ENCODE data around the gene TOP2B.

TOP2B gene

GRCh38 chr3:25610779-25611178 is 53.9 kb downstream of the TOP2B start:
- DNase-seq, result no peak

DNA sequence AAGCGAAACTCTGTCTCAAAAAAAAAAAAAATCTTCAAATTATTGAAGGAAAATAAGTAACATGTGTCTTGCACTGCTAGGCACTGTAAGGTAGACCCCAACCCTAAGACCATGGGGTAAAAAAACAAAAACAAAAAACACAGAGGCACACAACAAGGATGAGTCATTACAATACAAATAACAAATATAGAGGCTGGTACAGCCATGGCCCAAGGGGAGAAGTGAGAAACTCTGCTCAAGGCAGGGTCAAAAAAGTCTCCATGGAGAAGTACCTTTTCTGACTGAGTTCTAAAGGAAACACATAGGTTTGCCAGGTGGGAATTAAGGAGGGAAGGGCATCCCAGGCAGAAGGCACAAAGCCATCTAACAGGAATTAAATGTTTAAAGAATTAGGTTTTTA is 54.5 kb downstream of the TOP2B start:
- no peak for DNase-seq

DNA sequence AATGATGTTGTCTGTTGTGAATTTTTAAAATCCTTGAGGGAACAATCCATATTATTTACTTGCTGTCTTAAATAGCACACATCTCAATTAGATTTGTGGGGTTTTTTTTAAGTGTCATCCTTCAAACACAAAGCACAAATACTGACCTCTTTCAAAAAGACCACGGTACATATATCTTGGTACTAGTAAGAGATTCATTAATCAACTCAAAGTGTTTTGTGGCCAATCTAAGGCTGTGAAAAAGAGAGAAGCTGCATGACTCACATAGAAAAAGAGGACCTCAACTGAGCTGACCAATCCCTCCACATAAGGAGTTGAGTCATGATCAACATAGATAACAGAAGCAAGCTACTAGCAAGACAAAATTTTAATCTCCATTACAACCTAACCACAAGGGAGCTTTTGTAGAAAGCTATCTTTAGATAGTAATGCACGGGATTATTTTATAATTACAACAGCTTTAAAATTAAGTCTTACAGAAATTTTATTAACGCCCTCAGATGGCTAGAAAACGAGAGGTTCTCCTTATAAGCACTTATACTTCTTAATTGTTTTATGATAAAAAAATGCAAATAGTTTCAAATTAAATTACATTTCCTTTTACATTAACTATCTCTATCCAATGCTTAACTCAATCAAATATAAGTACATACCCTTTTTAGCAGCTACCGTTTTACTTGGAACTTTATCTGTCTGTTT is 60.5 kb downstream of the TOP2B start:
- DNase-seq, result peak; percentile 69 to 89 (median 89)

DNA sequence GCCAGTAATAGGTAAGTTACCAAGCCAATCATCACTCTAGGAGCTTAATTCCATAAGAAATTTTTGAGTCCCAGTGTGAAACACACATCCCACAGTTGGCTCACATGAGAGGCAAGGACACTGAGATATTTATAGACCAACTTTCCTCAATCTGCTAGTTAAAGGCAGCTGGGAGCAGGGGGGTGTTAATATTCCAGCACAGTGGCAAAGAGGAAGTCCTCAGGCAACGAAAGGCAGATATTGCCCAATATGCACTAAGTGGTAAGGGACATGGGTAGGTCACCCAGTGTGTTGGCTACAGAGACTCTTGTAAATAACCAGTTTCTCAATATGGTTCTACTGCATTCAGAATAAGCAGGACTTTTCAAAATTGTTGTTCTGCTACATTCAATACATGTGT is 61.0 kb downstream of the TOP2B start:
- peak; percentile 76 to 83 (median 82) for DNase-seq

GRCh38 chr3:25597535-25598101 is 67.1 kb downstream of the TOP2B start:
- DNase-seq, result no peak

- DNase-seq, result peak; percentile 43 to 68 (median 61)
These were observed 70.7 kb downstream of the TOP2B start for GRCh38 chr3:25594007-25594502.

GRCh38 chr3:25593001-25593400 is 71.7 kb downstream of the TOP2B start:
- no peak for DNase-seq

DNA sequence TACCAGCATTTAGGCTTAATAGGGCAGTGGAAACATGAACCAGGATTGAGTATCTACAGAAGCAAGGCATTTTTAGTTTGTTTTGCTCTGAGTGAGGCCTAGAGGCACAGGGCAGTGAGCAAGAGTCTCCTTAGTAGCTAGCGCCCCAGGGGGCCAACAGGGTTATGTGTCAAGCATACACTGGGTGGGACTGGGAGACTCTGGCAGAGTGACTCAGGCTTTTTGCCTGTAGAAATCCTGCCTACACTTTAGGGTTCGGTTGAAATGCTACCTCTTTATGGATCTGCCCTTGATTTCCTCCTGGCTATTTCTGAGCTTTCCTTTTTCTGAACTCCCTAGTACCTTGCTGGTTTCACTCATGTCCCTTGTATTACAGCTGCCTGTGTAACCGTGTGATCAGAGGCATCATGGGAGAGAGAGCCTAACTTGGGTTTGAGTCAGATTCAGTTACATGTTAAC is 72.2 kb downstream of the TOP2B start:
- DNase-seq, result peak; percentile 22 to 33 (median 29)

GRCh38 chr3:25589783-25590258 is 74.9 kb downstream of the TOP2B start:
- DNase-seq, result no peak

- no peak for DNase-seq
These were observed 75.5 kb downstream of the TOP2B start for GRCh38 chr3:25589104-25589782.

DNA sequence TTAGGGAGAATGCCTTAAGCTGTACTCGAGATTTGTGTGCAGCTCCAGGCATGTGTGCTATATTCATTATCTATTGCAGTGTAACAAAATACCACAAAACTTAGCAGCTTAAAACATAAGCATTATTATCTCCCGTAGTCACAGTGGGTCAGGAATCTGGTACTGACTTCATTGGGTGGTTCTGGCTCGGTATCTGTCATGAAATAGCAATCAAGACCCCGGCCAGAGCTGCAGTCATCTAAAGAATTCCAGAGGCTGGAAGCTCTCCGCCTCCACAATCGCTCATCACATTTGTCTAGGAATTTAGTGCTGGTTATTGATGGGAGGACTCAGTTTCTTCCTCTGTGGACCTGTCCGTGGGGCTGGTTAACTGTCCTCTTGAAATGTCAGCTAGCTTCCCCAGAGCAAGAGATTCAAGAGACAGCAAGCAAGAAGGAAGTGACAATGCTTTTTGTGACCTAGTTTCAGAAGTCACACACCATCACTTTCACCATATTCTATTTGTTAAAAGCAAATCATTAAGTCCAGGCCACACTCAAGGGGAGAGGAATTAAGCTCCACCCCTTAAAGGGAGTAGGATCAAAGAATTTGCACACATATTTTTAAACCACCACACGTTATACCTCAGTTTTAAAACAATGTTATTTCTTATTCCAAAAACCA is 76.1 kb downstream of the TOP2B start:
- DNase-seq, result no peak

DNA sequence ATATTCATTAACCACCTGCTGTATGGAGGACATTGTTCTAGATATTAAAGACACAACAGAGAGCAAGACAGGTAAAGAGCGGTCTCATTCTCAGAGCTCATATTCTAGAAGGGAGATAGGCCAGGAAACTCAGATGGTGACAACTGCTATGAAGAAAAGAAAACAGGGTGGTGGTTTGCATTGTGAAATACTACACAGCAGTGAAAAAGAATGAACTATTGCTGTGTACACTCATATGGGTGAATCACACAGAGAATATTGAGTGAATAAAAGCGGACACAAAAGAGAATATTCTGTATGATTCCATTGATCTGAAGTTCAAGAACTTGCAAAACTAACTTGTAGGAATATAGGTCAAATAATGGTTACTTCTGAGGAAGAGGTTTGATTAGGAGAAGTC is 76.7 kb downstream of the TOP2B start:
- no peak for DNase-seq

DNA sequence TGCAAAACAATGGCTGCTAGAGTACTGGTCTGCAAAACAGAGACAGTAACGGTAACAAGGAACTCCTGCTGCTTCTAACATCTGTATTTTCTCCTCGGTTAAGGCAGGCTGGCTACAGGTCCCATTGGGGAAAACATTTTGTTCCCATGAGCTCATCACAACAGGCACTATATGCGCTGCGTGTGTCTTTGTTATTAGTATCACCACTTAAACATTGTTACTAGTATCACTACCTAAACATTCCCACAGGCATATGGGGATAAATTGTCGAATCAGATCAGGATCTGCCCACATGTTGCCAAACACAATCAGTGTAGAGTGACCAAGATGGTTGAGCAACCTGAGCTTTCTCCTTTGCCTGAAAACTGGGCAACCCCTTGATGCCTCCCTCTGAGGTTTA is 77.2 kb downstream of the TOP2B start:
- no peak for DNase-seq

DNA sequence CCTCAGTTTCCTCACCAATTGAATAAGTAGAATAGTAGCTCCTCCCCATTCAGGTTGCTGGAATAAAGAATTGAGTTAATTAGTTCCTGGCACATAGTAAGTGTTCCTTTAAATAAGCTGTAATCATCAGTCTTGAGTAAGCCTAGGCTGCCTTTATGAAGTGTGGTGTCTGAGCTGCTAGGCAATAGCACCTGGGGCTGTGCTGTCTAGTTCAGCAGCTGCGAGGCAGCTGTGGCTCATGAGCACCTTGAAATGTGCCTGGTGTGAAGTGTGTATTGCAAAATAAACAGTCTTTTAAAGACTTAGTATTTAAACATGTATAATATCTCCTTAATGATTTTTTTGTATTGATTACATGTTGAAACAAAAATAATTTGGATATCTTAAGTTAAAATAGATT is 77.6 kb downstream of the TOP2B start:
- DNase-seq, result no peak

DNA sequence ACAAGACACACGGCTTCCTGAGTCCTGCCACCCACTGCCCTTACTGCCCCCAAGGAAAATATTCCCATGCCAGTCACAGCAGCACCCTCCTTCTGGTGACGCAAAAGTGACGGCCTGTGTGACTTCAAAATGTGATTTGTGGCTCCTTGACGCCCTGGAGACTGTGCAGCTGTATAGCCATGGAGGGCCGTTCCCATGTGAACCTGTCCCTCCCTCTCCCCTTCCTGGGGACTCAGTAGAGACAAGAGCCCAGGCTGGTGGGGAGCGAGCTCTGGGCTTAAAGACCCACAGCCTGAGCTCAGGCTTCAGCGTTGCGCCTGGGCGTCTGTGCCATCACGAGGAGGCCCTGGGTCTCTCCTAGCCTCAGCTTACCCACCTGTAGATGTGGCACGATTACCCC is 78.2 kb downstream of the TOP2B start:
- no peak for DNase-seq

DNA sequence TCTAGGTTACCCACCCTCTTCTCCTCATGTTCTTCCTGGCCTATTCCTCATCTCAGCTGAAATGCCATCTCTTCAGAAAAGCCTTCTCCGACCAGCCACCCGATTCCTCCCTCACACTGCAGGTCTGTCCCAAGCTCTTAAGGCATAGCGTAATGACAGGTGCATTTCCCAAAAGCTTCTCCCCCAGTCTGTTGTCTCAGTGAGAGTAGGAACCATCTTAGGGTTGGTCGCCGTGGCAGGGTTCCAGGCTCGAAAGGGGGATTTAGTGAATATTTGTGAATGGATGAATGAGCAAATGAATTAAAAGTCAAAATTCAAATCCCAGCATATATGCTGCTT is 78.6 kb downstream of the TOP2B start:
- no peak for DNase-seq

DNA sequence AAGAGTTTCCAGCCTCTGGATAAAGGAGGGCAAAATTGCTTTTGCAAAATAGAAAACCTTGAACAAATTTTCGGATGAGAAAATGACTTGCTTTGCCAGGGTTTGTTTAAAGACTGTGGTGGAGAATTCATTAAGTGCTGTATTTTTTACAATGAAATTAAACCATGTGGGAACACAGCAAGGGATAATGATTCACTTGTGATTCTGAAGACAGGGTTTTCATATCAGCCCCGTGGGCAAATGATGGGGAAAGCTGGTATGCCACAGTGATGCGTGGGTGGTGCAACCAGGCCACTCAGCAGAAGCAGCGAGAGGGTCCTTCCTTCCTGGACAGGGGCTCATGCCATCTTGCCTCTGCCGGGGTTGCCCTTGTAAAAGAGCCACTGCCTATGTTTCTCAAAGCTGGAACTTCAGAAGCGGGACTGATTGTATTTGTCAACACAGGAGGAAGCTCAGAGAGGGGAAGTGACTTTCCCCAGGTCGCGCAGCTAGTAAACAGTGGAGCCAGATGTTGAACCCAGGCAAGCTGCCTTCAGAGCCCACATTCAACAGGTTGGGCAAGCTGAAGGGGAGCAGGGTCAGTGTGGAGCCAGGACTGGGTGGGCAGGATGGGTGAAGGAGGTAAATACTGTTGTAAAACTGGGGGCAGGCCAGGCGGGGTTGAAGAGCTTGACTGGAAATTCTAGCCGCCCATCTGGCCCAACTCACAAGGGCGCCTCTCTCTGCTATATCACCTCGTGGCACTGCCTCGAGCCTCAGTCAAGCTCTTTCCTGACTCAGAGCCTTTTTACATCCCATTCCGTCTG is 79.1 kb downstream of the TOP2B start:
- peak; percentile 30 to 57 (median 44) for DNase-seq

GRCh38 chr3:25584011-25584789 is 80.5 kb downstream of the TOP2B start:
- DNase-seq, result no peak

GRCh38 chr3:25583343-25583742 is 81.4 kb downstream of the TOP2B start:
- DNase-seq, result no peak

- DNase-seq, result peak; percentile 72 to 77 (median 73)
These were observed 82.5 kb downstream of the TOP2B start for GRCh38 chr3:25582242-25582641.

DNA sequence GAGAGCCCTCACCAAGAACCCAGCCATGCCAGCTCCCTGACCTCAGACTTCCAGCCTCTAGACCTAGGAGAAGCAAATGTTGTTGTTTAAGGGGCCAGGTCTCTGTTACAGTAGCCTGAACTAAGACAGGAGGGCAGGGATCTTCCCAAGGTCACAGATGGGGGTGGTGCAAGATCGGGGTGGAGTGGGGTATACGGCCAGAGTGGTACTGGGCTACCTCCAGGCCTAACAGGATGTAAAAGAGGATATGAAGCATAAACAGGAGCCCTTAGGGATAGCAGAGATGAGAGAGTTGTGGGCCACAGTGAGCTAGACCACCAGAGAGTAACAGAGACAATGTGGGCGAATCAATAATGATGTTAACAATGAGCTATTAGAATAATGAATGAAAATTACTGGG is 82.9 kb downstream of the TOP2B start:
- no peak for DNase-seq

DNA sequence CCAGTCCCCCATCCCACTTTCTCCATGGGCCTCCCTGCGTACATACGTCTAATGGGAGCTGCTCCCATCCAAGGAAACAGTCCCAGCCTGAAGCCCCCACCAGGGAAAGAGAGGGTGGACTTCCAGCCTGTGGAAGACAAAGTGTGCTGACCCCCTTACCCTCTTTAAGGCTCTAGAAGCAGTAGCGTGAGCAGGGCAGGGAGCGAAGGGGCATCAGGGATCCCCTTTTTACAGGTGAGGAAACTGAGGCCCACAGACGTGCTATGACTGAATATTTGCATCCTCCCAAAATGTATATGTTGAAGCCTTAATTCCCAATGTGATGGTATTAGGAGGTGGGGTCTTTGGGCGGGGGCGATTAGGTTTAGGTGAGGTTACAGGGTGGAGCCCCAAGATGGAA is 83.4 kb downstream of the TOP2B start:
- DNase-seq, result no peak

All from suppressor macrophage treated with lipopolysaccharide for 1 hour (primary cell).